PC-9 (cell line): ENCODE data around the gene CD48. TPM values are rescaled to one million over a fixed set of nuclear protein-coding genes. Genes with fewer than 3 reads are reported as not detected.

Experiments
- BruUV-seq: library from RNA; stranded (reverse); fragments of 400-500 nt; replicated peaks from 2 replicates; lab custom pipeline; 2021; lab: Mats Ljungman, UMichigan
- CTCF ChIA-PET: fragments of 300-600 bp; sonication (Branson Sonifier 250); formaldehyde crosslinking; loops from one replicate; lab custom pipeline; 2022; ENCODE audit warnings: antibody characterized with exemption; lab: Charles Lee
- POLR2A ChIA-PET: fragments of 300-600 bp; sonication (Branson Sonifier 250); formaldehyde crosslinking; loops from one replicate; lab custom pipeline; 2022; ENCODE audit warnings: antibody characterized with exemption; ENCODE audit not compliant: unreplicated experiment; lab: Charles Lee
- DNase-seq, 2 experiments: peaks; one replicate each; pipeline versions ENCODE4 v3.0.0 to v3.0.0-alpha.2; 2015 to 2022; ENCODE audit warnings: mixed read lengths in 1 of 2
- H2AFZ ChIP-seq: fragments of 200-600 bp; sonication (generic); 2 replicates; pipeline ENCODE4 v1.8.1; 2017; ENCODE audit warnings: antibody characterized with exemption
- H3F3A ChIP-seq: fragments of 200-600 bp; sonication (generic); 2 replicates; pipeline ENCODE4 v1.8.1; 2017; ENCODE audit warnings: antibody characterized with exemption, mild to moderate bottlenecking, low read depth; ENCODE audit not compliant: insufficient read depth
- H3K27ac ChIP-seq: fragments of 200-600 bp; sonication (generic); 2 replicates; pipeline ENCODE4 v1.6.1; 2016; ENCODE audit warnings: mixed run types
- H3K27me3 ChIP-seq: fragments of 200-600 bp; sonication (generic); 2 replicates; pipeline ENCODE4 v1.6.1; 2016; ENCODE audit warnings: low read depth, mixed run types; ENCODE audit not compliant: insufficient read depth
- H3K36me3 ChIP-seq: fragments of 200-600 bp; sonication (generic); 2 replicates; pipeline ENCODE4 v1.6.1; 2016; ENCODE audit warnings: low read depth, mixed run types
- H3K4me1 ChIP-seq: fragments of 200-600 bp; sonication (generic); replicated peaks from 2 replicates; pipeline ENCODE4 v1.6.1; 2016; ENCODE audit warnings: mixed run types; ENCODE audit not compliant: insufficient read depth
- H3K4me2 ChIP-seq: fragments of 200-600 bp; sonication (generic); 2 replicates; pipeline ENCODE4 v1.6.1; 2017; ENCODE audit warnings: mixed run types
- H3K4me3 ChIP-seq: fragments of 200-600 bp; sonication (generic); 2 replicates; pipeline ENCODE4 v1.6.1; 2016; ENCODE audit warnings: mixed run types
- H3K79me2 ChIP-seq: fragments of 200-600 bp; sonication (generic); 2 replicates; pipeline ENCODE4 v1.6.1; 2017; ENCODE audit warnings: low read depth, mixed run types
- H3K9me2 ChIP-seq: fragments of 200-600 bp; sonication (generic); 2 replicates; pipeline ENCODE4 v1.8.1; 2017; ENCODE audit warnings: mild to moderate bottlenecking; ENCODE audit not compliant: insufficient read depth
- H3K9me3 ChIP-seq: fragments of 200-600 bp; sonication (generic); 2 replicates; pipeline ENCODE4 v1.8.1; 2016; ENCODE audit warnings: low read depth; ENCODE audit not compliant: insufficient read depth
- H4K20me1 ChIP-seq: fragments of 200-600 bp; sonication (generic); 2 replicates; pipeline ENCODE4 v1.8.1; 2017; ENCODE audit not compliant: insufficient read depth
- CTCF ChIP-seq: fragments of 200-600 bp; sonication (generic); conservative IDR thresholded peaks from 2 replicates; pipeline ENCODE4 v1.6.1; 2017; ENCODE audit warnings: mixed run types, antibody characterized with exemption, mild to moderate bottlenecking, moderate library complexity
- EZH2 ChIP-seq: fragments of 200-600 bp; sonication (generic); IDR thresholded peaks from 2 replicates; pipeline ENCODE4 v1.8.0; 2017; ENCODE audit warnings: antibody characterized with exemption, low read depth
- intact Hi-C: fragments of 100-400 bp; cut with micrococcal nuclease; formaldehyde crosslinking; loops from one replicate; pipeline ENCODE4 v1.10.0; 2022; ENCODE audit not compliant: unreplicated experiment
- total RNA-seq: library from RNA; stranded (reverse); gene quantifications from 2 replicates; pipeline ENCODE4 v1.2.3, GENCODE V29; 2021

Gene CD48
- total RNA-seq, 1 experiment from 2014 or later: not detected

GRCh38 chr1:160680399-160680798, 31.2 kb downstream of the CD48 start:
- H3K9me3 ChIP-seq: no peaks in the 10 kb centered on the region
- TF ChIP-seq EZH2 (no peak), CTCF (no peak)
- no peak overlapping the region for H3K27ac ChIP-seq
- no peaks in the 10 kb centered on the region for H3K4me1 ChIP-seq
- CTCF ChIA-PET: no interaction called here
- H3K4me2 ChIP-seq: no peak overlapping the region
- H3F3A ChIP-seq: no peaks in the 10 kb centered on the region
- no peaks in the 10 kb centered on the region for H3K36me3 ChIP-seq
- H3K9me2 ChIP-seq: no peaks in the 10 kb centered on the region
- H4K20me1 ChIP-seq: no peaks in the 10 kb centered on the region
- no peak overlapping the region for H2AFZ ChIP-seq
- no peak overlapping the region for H3K4me3 ChIP-seq
- POLR2A ChIA-PET: no interaction called here
- intact Hi-C loops: loop anchor here (2.0 to 5.0 kb wide), 7 partner anchors 46 to 702 kb away; no protein-coding TSS in a partner anchor
- BruUV-seq: no TSS peak
- H3K27me3 ChIP-seq: peaks cover 49% of the 10 kb centered on the region
- DNase-seq: no peak
- no peaks in the 10 kb centered on the region for H3K79me2 ChIP-seq

GRCh38 chr1:160679893-160680292, 31.7 kb downstream of the CD48 start:
- Histone ChIP-seq H3K9me2 (no peaks in the 10 kb centered on the region), H3K4me2 (no peak overlapping the region), H4K20me1 (no peaks in the 10 kb centered on the region), H3K36me3 (no peaks in the 10 kb centered on the region), H3K27ac (no peak overlapping the region), H3K4me3 (no peak overlapping the region), H3K9me3 (no peaks in the 10 kb centered on the region), H3K79me2 (no peaks in the 10 kb centered on the region), H2AFZ (no peak overlapping the region), H3F3A (no peaks in the 10 kb centered on the region), H3K27me3 (peaks cover 45% of the 10 kb centered on the region), H3K4me1 (no peaks in the 10 kb centered on the region)
- DNase-seq: no peak
- intact Hi-C loops: loop anchor here (2.0 to 5.0 kb wide), 7 partner anchors 47 to 702 kb away; no protein-coding TSS in a partner anchor
- TF ChIP-seq EZH2 (no peak), CTCF (no peak)
- no TSS peak for BruUV-seq
- CTCF ChIA-PET: no interaction called here
- POLR2A ChIA-PET: no interaction called here

- CTCF ChIA-PET: no interaction called here
- Histone ChIP-seq H4K20me1 (no peaks in the 10 kb centered on the region), H3K4me3 (no peak overlapping the region), H3K27ac (no peak overlapping the region), H3K9me2 (no peaks in the 10 kb centered on the region), H3K79me2 (no peaks in the 10 kb centered on the region), H3K36me3 (no peaks in the 10 kb centered on the region), H2AFZ (no peak overlapping the region), H3K4me1 (no peaks in the 10 kb centered on the region), H3F3A (no peaks in the 10 kb centered on the region), H3K27me3 (peaks cover 44% of the 10 kb centered on the region; the same call in 1 of the 2 replicates), H3K9me3 (no peaks in the 10 kb centered on the region), H3K4me2 (no peak overlapping the region)
- BruUV-seq: no TSS peak
- POLR2A ChIA-PET: no interaction called here
- intact Hi-C loops: no loop called here
- no peak for DNase-seq
- no peak for TF ChIP-seq CTCF
- TF ChIP-seq EZH2: no peak
Measured at GRCh38 chr1:160676869-160677597, 34.6 kb downstream of the CD48 start.
